Lung (tissue), 12 donors: ENCODE data around the gene CD302. TPM values are rescaled to one million over a fixed set of nuclear protein-coding genes. Genes with fewer than 3 reads are reported as not detected.

Source experiments
- ATAC-seq: fragments of 200-7000 bp; cut with Tn5 transposase; one replicate; pipeline ENCODE4 v1.9.1; 2020; ENCODE audit warnings: moderate number of reproducible peaks; ENCODE audit not compliant: insufficient read depth, low FRiP score
- DNase-seq, 3 donors: peaks; one replicate each; pipeline ENCODE4 v3.0.0-alpha.2; 2013 to 2017
- H3K27ac ChIP-seq, 2 donors: one replicate each; pipeline ENCODE4 v1.5.1; 2013; ENCODE audit warnings: mild to moderate bottlenecking in 2 of 2, moderate library complexity in 2 of 2, control low read depth in 1 of 2, inconsistent platforms in 1 of 2, low read depth in 1 of 2, low read length in 1 of 2
- H3K27me3 ChIP-seq, 3 donors: one replicate each; pipeline ENCODE4 v1.5.1; 2013; ENCODE audit warnings: low read length in 2 of 3; ENCODE audit not compliant: control insufficient read depth in 3 of 3, insufficient read depth in 3 of 3
- H3K36me3 ChIP-seq, 4 donors: one replicate each; pipeline ENCODE4 v1.5.1; 2013; ENCODE audit warnings: low read length in 4 of 4, mild to moderate bottlenecking in 1 of 4, moderate library complexity in 1 of 4; ENCODE audit not compliant: control insufficient read depth in 4 of 4, insufficient read depth in 4 of 4
- H3K4me1 ChIP-seq, 5 donors: one replicate each; pipeline ENCODE4 v1.5.1; 2013; ENCODE audit warnings: low read length in 5 of 5, mild to moderate bottlenecking in 2 of 5, moderate library complexity in 1 of 5; ENCODE audit not compliant: control insufficient read depth in 5 of 5, insufficient read depth in 5 of 5
- H3K4me3 ChIP-seq: one replicate; pipeline ENCODE4 v1.5.1; 2013; ENCODE audit warnings: mild to moderate bottlenecking, control low read depth, moderate library complexity
- H3K9ac ChIP-seq, 2 donors: one replicate each; pipeline ENCODE4 v1.5.1; 2013; ENCODE audit warnings: low read length in 2 of 2, control low read depth in 1 of 2; ENCODE audit not compliant: insufficient read depth in 1 of 2
- H3K9me3 ChIP-seq, 4 donors: one replicate each; pipeline ENCODE4 v1.5.1; 2013; ENCODE audit warnings: low read length in 3 of 4, mild to moderate bottlenecking in 1 of 4, moderate library complexity in 1 of 4; ENCODE audit not compliant: control insufficient read depth in 4 of 4, insufficient read depth in 3 of 4
- CTCF ChIP-seq: IDR thresholded peaks from 2 replicates; pipeline ENCODE4 v1.5.1; 2012; ENCODE audit warnings: mild to moderate bottlenecking; ENCODE audit errors: control extremely low read depth, extremely low read depth
- WGBS, 2 donors: extraction: QIAGEN DNeasy Blood & Tissue Kit; methylation state at CpG; one replicate each; pipeline ENCODE4 v1.1.7; 2013; 5-methylcytosine and 5-hydroxymethylcytosine counted together
- polyA plus RNA-seq, 2 donors: library from polyadenylated mRNA; stranded (reverse); fragments of 200-250 nt; gene quantifications; one replicate each; pipeline ENCODE4 v1.2.1, GENCODE V29; 2013
- total RNA-seq, 2 donors: library from RNA; depleted of rRNA in 1 of 2; stranded (reverse); fragments of >200 nt in 1 of 2; gene quantifications; one replicate each; pipeline ENCODE4 v1.2.1, GENCODE V29; 2014 to 2021
- donor health status: control.
- donor health status: control.
- donor health status: Bipolar disorder and iron deficiency.
- donor health status: healthy.
- donor health status: DM: yes; HTN: yes; CAD: no.

Gene CD302
- total and polyA plus RNA-seq, 4 donors = 23.4 to 89.8 (median 43.2) TPM

GRCh38 chr2:159803235-159803962, 5.4 kb upstream of the CD302 start:
- ATAC-seq = no peak
- WGBS, 2 donors = 50 to 51% methylated on average over 2 of the region's 2 CpGs
- no peak overlapping the region for H3K27ac ChIP-seq

GRCh38 chr2:159802673-159803072, 4.7 kb upstream of the CD302 start:
- TF ChIP-seq CTCF = no peak
- no peaks in the 10 kb centered on the region for H3K36me3 ChIP-seq
- 91 to 92% methylated on average over 5 of the region's 5 CpGs for WGBS, 2 donors
- no peaks in the 10 kb centered on the region for H3K9me3 ChIP-seq
- no peaks in the 10 kb centered on the region for H3K27me3 ChIP-seq
- H3K4me3 ChIP-seq = no peak overlapping the region
- H3K9ac ChIP-seq = no peak overlapping the region
- no peak overlapping the region for H3K27ac ChIP-seq
- peaks cover 0 to 7% (median 0%) of the 10 kb centered on the region in 5 donors for H3K4me1 ChIP-seq
- DNase-seq = no peak
- ATAC-seq = no peak

More at GRCh38 chr2:159803235-159803962, 5.4 kb upstream of the CD302 start:
- no peak for DNase-seq
- Histone ChIP-seq H3K9ac (no peak overlapping the region), H3K4me1 (peaks cover 0 to 7% (median 0%) of the 10 kb centered on the region in 5 donors), H3K27me3 (no peaks in the 10 kb centered on the region), H3K36me3 (no peaks in the 10 kb centered on the region), H3K4me3 (no peak overlapping the region), H3K9me3 (no peaks in the 10 kb centered on the region)
- no peak for TF ChIP-seq CTCF

GRCh38 chr2:159799833-159800232, 1.8 kb upstream of the CD302 start:
- Histone ChIP-seq H3K9ac (no peak overlapping the region), H3K27ac (no peak overlapping the region), H3K36me3 (no peaks in the 10 kb centered on the region), H3K9me3 (no peaks in the 10 kb centered on the region), H3K4me3 (no peak overlapping the region), H3K4me1 (peaks cover 3 to 27% (median 15%) of the 10 kb centered on the region in 5 donors), H3K27me3 (no peaks in the 10 kb centered on the region)
- WGBS, 2 donors = 95 to 97% methylated on average over 1 of the region's 1 CpG
- ATAC-seq (no peak), DNase-seq (no peak)
- TF ChIP-seq CTCF = no peak

GRCh38 chr2:159798376-159798725, 343 bp upstream of the CD302 start:
- no peaks in the 10 kb centered on the region for H3K27me3 ChIP-seq
- no peaks in the 10 kb centered on the region for H3K9me3 ChIP-seq
- peaks cover 3 to 27% (median 15%) of the 10 kb centered on the region in 5 donors for H3K4me1 ChIP-seq
- H3K27ac ChIP-seq = peak overlapping the region; percentile 21 to 92
- TF ChIP-seq CTCF = no peak
- no peaks in the 10 kb centered on the region for H3K36me3 ChIP-seq
- ATAC-seq (peak; percentile 21), DNase-seq (peak in 1 of 3 donors; percentile 71)
- peak overlapping the region in 1 of 2 donors; percentile 57 for H3K9ac ChIP-seq
- peak overlapping the region; percentile 89 for H3K4me3 ChIP-seq
- WGBS, 2 donors = 7 to 10% methylated on average over 9 of the region's 9 CpGs
